ENCODE data around the gene ZSCAN1.

ZSCAN1 gene

DNA sequence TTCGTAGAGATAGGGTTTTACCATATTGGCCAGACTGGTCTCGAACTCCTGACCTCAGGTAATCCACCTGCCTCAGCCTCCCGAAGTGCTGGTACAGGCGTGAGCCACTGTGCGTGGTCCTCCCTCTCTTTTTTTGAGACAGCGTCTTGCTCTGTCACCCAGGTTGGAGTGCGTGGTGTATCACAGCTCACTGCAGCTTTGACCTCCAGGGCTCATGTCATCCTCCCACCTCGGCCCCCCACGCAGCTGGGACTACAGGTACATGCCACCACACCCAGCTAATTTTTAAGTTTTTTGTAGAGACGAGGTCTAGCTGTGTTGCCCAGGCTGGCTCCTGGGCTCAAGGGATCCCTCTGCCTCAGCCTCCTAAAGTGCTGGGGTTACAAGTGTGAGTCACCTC is 46.0 kb downstream of the ZSCAN1 start:
- intact Hi-C loops (cut with micrococcal nuclease): no loop called here
- H3K36me3 Mint-ChIP-seq (ENCODE audit: low read depth): peaks cover 10% of the 10 kb centered on the region
- H3K4me3 Mint-ChIP-seq: no peak overlapping the region
- H3K27me3 Mint-ChIP-seq: no peaks in the 10 kb centered on the region
- H3K4me1 Mint-ChIP-seq (ENCODE audit: low read depth): no peaks in the 10 kb centered on the region
- peaks cover 97% of the 10 kb centered on the region for H3K9me3 Mint-ChIP-seq
- no peak overlapping the region for H3K27ac Mint-ChIP-seq

GRCh38 chr19:58083021-58083420 is 49.2 kb downstream of the ZSCAN1 start:
- H3K4me3 Mint-ChIP-seq: no peak overlapping the region
- H3K36me3 Mint-ChIP-seq (ENCODE audit: low read depth): peaks cover 33% of the 10 kb centered on the region
- no peaks in the 10 kb centered on the region for H3K27me3 Mint-ChIP-seq
- no peak overlapping the region for H3K27ac Mint-ChIP-seq
- intact Hi-C loops (cut with micrococcal nuclease): no loop called here
- H3K4me1 Mint-ChIP-seq (ENCODE audit: low read depth): no peaks in the 10 kb centered on the region
- H3K9me3 Mint-ChIP-seq: peaks cover 100% of the 10 kb centered on the region

DNA sequence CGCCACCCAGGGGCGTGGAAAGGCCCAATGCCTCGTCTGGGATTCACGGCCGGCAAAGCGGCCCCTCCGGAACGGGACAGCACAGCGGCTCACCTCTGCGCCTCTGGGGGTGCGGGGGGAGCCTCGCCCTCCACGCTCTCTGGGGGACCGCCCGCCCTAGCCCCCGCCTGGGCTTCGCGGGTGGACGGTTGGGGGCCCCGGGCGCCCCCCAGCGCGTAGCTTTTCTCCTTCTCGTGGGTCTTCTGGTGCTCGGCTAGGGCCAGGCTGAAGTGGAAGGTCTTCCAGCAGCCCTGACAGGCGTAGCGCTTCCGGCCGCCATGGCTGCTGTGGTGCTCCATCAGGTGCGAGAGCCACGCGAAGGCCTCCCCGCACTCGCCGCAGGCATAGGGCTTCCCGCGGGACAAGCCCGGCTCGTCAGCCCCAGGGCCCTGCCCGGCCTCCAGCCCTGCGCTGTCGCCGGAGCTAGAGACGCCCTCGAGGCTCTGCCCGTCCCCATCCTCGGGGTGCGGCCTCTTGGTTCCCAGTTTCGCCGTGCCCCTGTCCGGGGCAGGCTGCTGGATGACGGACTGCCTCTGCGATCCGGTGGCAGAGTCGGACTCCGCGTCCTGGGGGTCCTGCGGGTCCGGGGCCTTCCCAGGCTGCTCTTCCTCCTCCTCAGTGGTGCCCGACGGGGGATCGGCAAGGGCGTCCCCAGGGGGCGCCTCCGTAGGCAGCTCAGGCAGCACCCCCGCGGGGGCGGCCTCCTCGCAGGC is 50.9 kb downstream of the ZSCAN1 start:
- peaks cover 42% of the 10 kb centered on the region for H3K36me3 Mint-ChIP-seq (ENCODE audit: low read depth)
- H3K4me1 Mint-ChIP-seq (ENCODE audit: low read depth): no peaks in the 10 kb centered on the region
- no peak overlapping the region for H3K4me3 Mint-ChIP-seq
- no peak overlapping the region for H3K27ac Mint-ChIP-seq
- H3K27me3 Mint-ChIP-seq: no peaks in the 10 kb centered on the region
- peaks cover 98% of the 10 kb centered on the region for H3K9me3 Mint-ChIP-seq
- intact Hi-C loops (cut with micrococcal nuclease): no loop called here

DNA sequence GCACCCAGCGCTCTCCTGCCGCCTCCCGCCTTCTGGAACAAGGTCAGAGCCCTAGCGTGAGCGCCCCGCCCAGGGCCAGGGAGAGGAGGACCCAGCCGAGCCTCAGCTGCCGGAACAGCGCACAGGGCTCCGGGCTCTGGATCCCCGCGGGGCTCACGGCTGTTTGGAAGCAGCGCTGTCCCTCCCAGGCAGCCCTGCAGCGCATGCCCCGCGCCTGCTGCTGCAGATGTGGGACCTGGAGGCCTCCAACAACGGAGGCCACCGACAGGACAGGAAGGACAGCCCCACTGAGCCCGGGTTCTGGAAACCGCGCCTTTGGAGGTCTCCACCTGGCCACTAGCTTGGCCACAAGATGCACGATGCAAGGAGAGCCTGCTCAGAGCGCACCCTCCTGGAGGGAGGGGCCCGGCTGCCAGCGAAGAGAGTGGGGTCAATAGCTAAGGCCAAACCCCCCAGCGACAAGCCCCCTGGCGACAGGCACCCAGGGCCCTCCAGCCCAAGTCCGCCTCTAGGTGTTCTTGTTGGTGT is 51.6 kb downstream of the ZSCAN1 start:
- intact Hi-C loops (cut with micrococcal nuclease): no loop called here
- Mint-ChIP-seq H3K27ac (no peak overlapping the region), H3K4me1 (ENCODE audit: low read depth) (no peaks in the 10 kb centered on the region), H3K36me3 (ENCODE audit: low read depth) (peaks cover 46% of the 10 kb centered on the region), H3K4me3 (no peak overlapping the region), H3K27me3 (no peaks in the 10 kb centered on the region), H3K9me3 (peaks cover 98% of the 10 kb centered on the region)

GRCh38 chr19:58086825-58087710 is 53.2 kb downstream of the ZSCAN1 start:
- no peaks in the 10 kb centered on the region for H3K4me1 Mint-ChIP-seq (ENCODE audit: low read depth)
- no peaks in the 10 kb centered on the region for H3K27me3 Mint-ChIP-seq
- peaks cover 98% of the 10 kb centered on the region for H3K9me3 Mint-ChIP-seq
- peaks cover 46% of the 10 kb centered on the region for H3K36me3 Mint-ChIP-seq (ENCODE audit: low read depth)
- intact Hi-C loops (cut with micrococcal nuclease): no loop called here
- H3K27ac Mint-ChIP-seq: no peak overlapping the region
- no peak overlapping the region for H3K4me3 Mint-ChIP-seq

- H3K36me3 Mint-ChIP-seq (ENCODE audit: low read depth): peaks cover 51% of the 10 kb centered on the region
- no peak overlapping the region for H3K4me3 Mint-ChIP-seq
- no peaks in the 10 kb centered on the region for H3K4me1 Mint-ChIP-seq (ENCODE audit: low read depth)
- no peaks in the 10 kb centered on the region for H3K27me3 Mint-ChIP-seq
- no peak overlapping the region for H3K27ac Mint-ChIP-seq
- intact Hi-C loops (cut with micrococcal nuclease): no loop called here
- H3K9me3 Mint-ChIP-seq: peaks cover 98% of the 10 kb centered on the region
Measured at GRCh38 chr19:58088521-58089052, 54.8 kb downstream of the ZSCAN1 start.

- Mint-ChIP-seq H3K36me3 (ENCODE audit: low read depth) (peaks cover 41% of the 10 kb centered on the region), H3K9me3 (peaks cover 90% of the 10 kb centered on the region)
- intact Hi-C loops (cut with micrococcal nuclease): no loop called here
Measured at GRCh38 chr19:58089846-58090245, 56.0 kb downstream of the ZSCAN1 start.

DNA sequence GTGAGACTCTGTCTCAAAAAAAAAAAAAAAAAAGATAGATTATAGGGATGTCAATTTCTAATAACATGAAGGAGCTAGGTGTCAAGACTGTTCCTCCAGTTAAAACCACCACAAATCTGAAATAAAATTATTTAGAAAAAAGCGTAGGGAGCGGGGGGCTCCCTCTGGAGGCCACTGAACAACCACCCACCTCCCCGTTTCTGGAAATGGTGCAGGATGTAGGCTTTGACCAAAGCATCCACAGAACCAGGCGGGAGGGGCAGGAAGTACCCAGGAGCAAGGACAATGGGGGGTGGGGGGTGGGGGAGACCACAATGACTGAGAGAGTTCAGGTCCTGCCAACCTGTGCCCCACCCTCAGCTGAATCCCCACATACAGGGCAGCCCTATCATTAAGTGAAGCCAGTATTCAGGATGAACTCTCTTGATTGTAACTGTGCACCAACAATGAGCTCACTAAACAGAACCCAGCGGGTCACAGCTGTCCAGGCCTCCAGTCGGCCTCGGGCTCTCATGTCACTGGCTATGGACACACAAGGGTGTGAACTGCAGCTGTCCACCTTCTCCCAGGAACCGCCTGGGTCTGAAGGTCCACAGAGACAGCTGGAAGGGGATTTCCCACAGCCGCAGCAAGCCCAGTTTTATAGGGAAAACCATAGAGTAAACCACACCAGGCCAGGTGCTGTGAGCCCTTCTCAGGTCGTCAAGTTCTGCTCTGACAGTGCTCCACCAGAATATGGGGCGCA is 57.6 kb downstream of the ZSCAN1 start:
- intact Hi-C loops (cut with micrococcal nuclease): no loop called here
- Mint-ChIP-seq H3K36me3 (ENCODE audit: low read depth) (peaks cover 35% of the 10 kb centered on the region), H3K27me3 (no peaks in the 10 kb centered on the region), H3K4me3 (no peak overlapping the region), H3K9me3 (peaks cover 89% of the 10 kb centered on the region), H3K4me1 (ENCODE audit: low read depth) (no peaks in the 10 kb centered on the region), H3K27ac (no peak overlapping the region)

More at GRCh38 chr19:58089846-58090245, 56.0 kb downstream of the ZSCAN1 start:
- Mint-ChIP-seq H3K4me1 (ENCODE audit: low read depth) (no peaks in the 10 kb centered on the region), H3K27ac (no peak overlapping the region), H3K27me3 (no peaks in the 10 kb centered on the region), H3K4me3 (no peak overlapping the region)

DNA sequence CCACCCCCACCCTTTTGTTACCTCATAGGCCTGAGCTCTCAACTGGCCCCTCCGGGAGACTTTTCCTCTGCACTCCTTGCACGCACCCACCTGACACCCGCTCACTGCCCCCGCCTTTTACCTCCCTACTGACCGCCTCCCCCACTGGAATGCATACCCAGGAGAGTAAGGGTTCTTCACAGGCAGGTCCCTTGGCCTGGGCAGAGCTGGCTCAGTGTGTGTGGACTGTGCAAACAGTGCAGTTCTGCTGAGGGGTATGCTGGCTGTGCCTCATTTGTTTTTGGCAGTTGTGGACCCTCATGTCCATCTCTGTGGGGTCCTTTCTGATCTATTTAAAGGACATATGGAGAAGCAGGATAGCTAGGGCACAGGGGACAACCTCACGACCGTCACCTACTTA is 59.2 kb downstream of the ZSCAN1 start:
- Mint-ChIP-seq H3K4me3 (no peak overlapping the region), H3K36me3 (ENCODE audit: low read depth) (peaks cover 44% of the 10 kb centered on the region), H3K27ac (no peak overlapping the region), H3K9me3 (peaks cover 85% of the 10 kb centered on the region), H3K4me1 (ENCODE audit: low read depth) (peaks cover 8% of the 10 kb centered on the region), H3K27me3 (no peaks in the 10 kb centered on the region)
- intact Hi-C loops (cut with micrococcal nuclease): no loop called here

GRCh38 chr19:58095328-58095727 is 61.5 kb downstream of the ZSCAN1 start:
- intact Hi-C loops (cut with micrococcal nuclease): loop anchor here (5.0 kb wide), 1 partner anchor 93 kb away; the partner anchor contains the start of gene ZNF606
- no peaks in the 10 kb centered on the region for H3K27me3 Mint-ChIP-seq
- H3K9me3 Mint-ChIP-seq: peaks cover 88% of the 10 kb centered on the region
- peaks cover 16% of the 10 kb centered on the region for H3K4me1 Mint-ChIP-seq (ENCODE audit: low read depth)
- peaks cover 38% of the 10 kb centered on the region for H3K36me3 Mint-ChIP-seq (ENCODE audit: low read depth)
- no peak overlapping the region for H3K27ac Mint-ChIP-seq
- no peak overlapping the region for H3K4me3 Mint-ChIP-seq

- H3K9me3 Mint-ChIP-seq: peaks cover 80% of the 10 kb centered on the region
- peaks cover 16% of the 10 kb centered on the region for H3K4me1 Mint-ChIP-seq (ENCODE audit: low read depth)
- no peaks in the 10 kb centered on the region for H3K27me3 Mint-ChIP-seq
- peak overlapping the region; percentile 65 for H3K4me3 Mint-ChIP-seq
- intact Hi-C loops (cut with micrococcal nuclease): loop anchor here (5.0 kb wide), 1 partner anchor 95 kb away; the partner anchor contains the start of gene ZNF606
- peak overlapping the region; percentile 98 for H3K27ac Mint-ChIP-seq
- peaks cover 38% of the 10 kb centered on the region for H3K36me3 Mint-ChIP-seq (ENCODE audit: low read depth)
Measured at GRCh38 chr19:58096884-58097283, 63.1 kb downstream of the ZSCAN1 start.

- Mint-ChIP-seq H3K4me1 (ENCODE audit: low read depth) (peaks cover 16% of the 10 kb centered on the region), H3K27me3 (no peaks in the 10 kb centered on the region), H3K4me3 (peak overlapping the region; percentile 65), H3K27ac (peak overlapping the region; percentile 98), H3K9me3 (peaks cover 80% of the 10 kb centered on the region), H3K36me3 (ENCODE audit: low read depth) (peaks cover 38% of the 10 kb centered on the region)
- intact Hi-C loops (cut with micrococcal nuclease): loop anchor here (5.0 kb wide), 1 partner anchor 95 kb away; the partner anchor contains the start of gene ZNF606
Measured at GRCh38 chr19:58097349-58097748, 63.5 kb downstream of the ZSCAN1 start.
